Muscle layer of colon (tissue), 2 donors: ENCODE data around the gene ACBD3.
"Not testable (repeated sequence)": the region's sequence is repeated elsewhere in the genome, so short reads cannot be mapped to it uniquely, and the experiment has no call there.

ENCODE experiments used
- H3K27ac ChIP-seq: one replicate; pipeline ENCODE4 v1.7.0; 2013; ENCODE audit warnings: low read depth, mild to moderate bottlenecking, low read length, moderate library complexity
- H3K27me3 ChIP-seq, 2 donors: one replicate each; pipeline ENCODE4 v1.7.0; 2013; ENCODE audit warnings: low read length in 2 of 2, mild to moderate bottlenecking in 2 of 2; ENCODE audit not compliant: insufficient read depth in 2 of 2, control insufficient read depth in 1 of 2
- H3K36me3 ChIP-seq: one replicate; pipeline ENCODE4 v1.7.0; 2013; ENCODE audit warnings: mild to moderate bottlenecking, low read length; ENCODE audit not compliant: insufficient read depth
- H3K4me1 ChIP-seq: one replicate; pipeline ENCODE4 v1.7.0; 2013; ENCODE audit warnings: mild to moderate bottlenecking, low read length; ENCODE audit not compliant: insufficient read depth
- H3K4me3 ChIP-seq, 2 donors: one replicate each; pipeline ENCODE4 v1.7.0; 2013; ENCODE audit warnings: low read length in 2 of 2, low read depth in 1 of 2, mild to moderate bottlenecking in 1 of 2, moderate library complexity in 1 of 2
- H3K9ac ChIP-seq: one replicate; pipeline ENCODE4 v1.7.0; 2013; ENCODE audit warnings: low read length
- H3K9me3 ChIP-seq: one replicate; pipeline ENCODE4 v1.7.0; 2013; ENCODE audit warnings: mild to moderate bottlenecking, low read length
- donor health status: abdominal sarcoma.
- donor health status: Adenocarcinoma of cecum.

ACBD3 gene

DNA sequence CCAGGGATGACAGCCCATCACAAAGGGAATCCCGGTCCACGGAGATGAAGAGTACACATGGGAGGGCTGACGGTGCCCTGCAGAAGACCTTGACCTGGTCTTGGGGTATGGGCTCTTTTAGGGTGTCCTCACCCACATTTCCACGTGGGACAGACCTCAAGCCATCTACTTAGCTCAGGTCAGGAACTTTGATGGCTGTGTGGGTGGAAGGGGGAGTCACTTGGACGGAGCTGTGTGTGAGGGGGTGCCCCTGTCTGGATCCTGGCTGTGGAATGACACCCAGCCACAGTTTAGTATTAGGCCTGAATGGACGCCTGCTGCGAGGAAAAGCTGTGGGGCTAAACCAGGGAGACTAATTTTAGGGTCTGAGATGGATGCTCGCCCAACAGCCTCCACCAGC, 26.0 kb upstream of the ACBD3 start:
- H3K4me3 ChIP-seq: no peak overlapping the region
- no peaks in the 10 kb centered on the region for H3K27me3 ChIP-seq
- H3K27ac ChIP-seq: no peak overlapping the region
- H3K4me1 ChIP-seq: no peaks in the 10 kb centered on the region
- no peaks in the 10 kb centered on the region for H3K9me3 ChIP-seq
- no peak overlapping the region for H3K9ac ChIP-seq
- H3K36me3 ChIP-seq: no peaks in the 10 kb centered on the region

DNA sequence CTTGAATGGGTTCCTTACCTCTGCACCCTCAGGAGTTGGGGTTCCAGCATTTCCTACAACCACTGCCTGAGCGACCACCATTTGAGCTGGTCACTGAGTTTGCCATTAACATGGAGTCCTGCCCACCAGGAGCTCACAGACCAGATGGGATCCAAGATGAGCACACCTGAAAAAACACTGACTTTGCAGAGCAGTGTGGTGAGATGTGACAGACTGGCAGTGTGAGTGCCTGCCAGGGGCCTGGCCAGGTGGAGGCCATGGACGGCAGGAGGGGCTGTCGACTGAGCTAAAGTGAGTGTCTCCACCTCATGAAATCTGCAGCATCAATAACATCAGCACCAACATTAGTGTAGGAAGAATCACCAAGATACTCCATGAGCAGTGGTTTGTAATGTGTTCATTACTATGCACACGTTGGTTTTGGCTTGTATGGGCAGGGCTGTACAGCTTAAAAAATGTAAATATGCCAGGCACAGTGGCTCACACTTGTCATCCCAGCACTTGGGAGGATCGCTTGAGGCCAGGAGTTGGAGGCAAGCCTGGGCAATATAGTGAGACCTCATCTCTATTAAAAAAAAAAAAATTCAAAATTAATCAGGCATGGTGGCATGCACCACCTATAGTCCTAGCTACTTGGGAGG, 24.8 kb upstream of the ACBD3 start:
- no peaks in the 10 kb centered on the region for H3K4me1 ChIP-seq
- H3K36me3 ChIP-seq: no peaks in the 10 kb centered on the region
- H3K27ac ChIP-seq: no peak overlapping the region
- H3K4me3 ChIP-seq: no peak overlapping the region
- H3K9ac ChIP-seq: no peak overlapping the region
- H3K9me3 ChIP-seq: no peaks in the 10 kb centered on the region
- no peaks in the 10 kb centered on the region for H3K27me3 ChIP-seq

DNA sequence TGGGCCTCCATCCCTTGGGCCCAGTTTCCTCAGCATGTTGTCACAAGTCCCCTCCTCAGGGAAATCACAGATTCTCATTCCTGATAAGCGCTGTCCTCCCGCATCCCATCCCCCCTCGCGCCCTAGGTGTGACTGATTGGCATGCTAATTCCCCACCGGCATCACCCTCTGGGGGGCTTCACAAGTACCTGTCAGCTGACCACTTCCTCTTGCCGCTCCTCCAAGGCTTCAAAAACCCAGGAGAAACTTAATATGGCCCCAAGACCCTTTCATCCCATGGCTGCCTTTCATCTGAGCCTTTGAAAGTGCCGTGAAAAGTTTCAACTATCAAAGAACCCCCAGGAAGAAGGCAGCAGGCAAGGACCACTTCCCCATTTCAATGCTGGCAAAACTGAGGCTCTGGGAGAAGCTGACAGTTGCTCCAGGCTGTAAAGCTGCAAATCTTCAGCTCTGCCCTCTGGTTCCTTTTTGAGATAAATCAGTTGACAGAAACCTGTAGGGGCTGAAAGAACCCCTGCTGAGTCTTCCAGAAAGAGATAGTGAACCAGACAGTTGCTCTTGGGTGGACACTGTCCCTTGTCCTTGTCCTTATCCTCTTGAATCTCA, 24.1 kb upstream of the ACBD3 start:
- Histone ChIP-seq H3K9ac (no peak overlapping the region), H3K27me3 (no peaks in the 10 kb centered on the region), H3K27ac (no peak overlapping the region), H3K4me3 (no peak overlapping the region), H3K36me3 (no peaks in the 10 kb centered on the region), H3K4me1 (no peaks in the 10 kb centered on the region), H3K9me3 (no peaks in the 10 kb centered on the region)

DNA sequence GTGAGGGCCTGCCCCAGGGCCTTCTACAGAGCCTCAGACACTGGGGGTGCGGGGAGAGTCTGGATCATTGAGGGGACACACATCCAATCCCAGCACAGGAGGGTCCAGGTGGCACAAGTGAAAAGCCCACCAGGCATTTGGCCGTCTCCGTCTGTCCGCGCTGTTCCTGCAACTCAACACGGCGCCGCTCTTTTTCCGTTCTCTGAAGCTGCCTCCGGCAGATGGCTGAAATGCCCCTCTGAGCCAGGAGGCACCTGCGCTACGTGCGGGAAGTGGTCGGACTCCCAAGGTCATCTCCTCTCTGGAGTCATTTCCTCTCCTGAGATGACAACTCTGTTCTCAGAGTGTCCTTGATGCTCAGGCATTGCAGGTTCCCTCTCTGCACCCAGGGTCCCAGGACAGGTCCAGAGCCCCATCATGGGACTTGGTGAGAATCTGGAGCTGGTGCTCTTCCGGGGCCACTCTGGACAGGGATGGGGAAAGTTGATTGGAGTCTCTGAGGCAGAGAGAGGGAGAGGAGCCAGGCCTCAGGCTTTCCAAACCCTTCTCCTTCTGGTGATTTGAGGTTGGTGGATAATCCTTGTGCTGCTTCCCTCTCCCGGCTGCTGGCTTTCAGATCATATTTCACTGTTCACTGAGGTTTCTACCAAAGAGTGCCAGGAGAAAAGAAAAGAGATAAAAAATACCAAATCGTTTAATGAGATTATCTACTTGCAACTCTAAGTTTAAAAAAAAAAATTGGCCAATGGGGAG, 22.9 kb upstream of the ACBD3 start:
- H3K27ac ChIP-seq: no peak overlapping the region
- no peak overlapping the region for H3K9ac ChIP-seq
- H3K27me3 ChIP-seq: no peaks in the 10 kb centered on the region
- H3K9me3 ChIP-seq: no peaks in the 10 kb centered on the region
- H3K36me3 ChIP-seq: no peaks in the 10 kb centered on the region
- no peaks in the 10 kb centered on the region for H3K4me1 ChIP-seq
- H3K4me3 ChIP-seq: no peak overlapping the region

DNA sequence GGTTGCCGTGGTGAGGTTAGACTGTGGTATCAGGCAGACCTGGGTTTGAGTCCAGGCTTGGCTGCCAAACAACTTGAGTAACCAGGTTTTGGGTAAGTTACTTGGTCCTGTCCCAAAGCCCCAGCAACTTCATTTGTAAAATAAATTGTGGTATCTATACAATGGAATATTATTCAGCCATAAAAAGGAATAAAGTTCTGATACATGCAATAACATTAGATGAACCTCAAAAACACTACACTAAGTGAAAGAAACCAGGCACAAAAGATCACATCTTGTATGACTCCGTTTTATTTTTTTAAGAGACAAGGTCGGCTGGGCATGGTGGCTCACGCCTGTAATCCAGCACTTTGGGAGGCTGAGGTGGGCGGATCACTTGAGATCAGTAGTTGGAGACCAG, 20.5 kb upstream of the ACBD3 start:
- Histone ChIP-seq H3K9ac (no peak overlapping the region), H3K27ac (no peak overlapping the region), H3K36me3 (no peaks in the 10 kb centered on the region), H3K9me3 (no peaks in the 10 kb centered on the region), H3K4me1 (no peaks in the 10 kb centered on the region), H3K4me3 (no peak overlapping the region), H3K27me3 (no peaks in the 10 kb centered on the region)

DNA sequence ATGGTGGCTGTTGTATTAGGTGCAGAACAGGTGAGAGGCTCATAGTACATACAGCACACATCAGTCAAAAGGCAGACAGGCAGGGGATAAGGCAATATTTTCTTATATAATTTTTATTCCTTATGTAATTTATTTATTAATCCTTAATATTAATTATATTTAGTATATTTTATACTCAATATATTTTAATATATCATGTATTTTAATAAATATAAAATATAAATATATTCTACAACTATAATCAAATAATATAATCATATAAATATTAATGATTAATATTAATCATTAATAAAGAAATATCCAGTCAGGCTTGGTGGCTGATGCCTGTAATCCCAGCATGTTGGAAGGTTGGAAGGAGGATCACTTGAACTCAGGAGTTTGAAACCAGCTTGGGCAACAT, 17.7 kb upstream of the ACBD3 start:
- no peaks in the 10 kb centered on the region for H3K4me1 ChIP-seq
- H3K27ac ChIP-seq: no peak overlapping the region
- no peak overlapping the region for H3K4me3 ChIP-seq
- H3K27me3 ChIP-seq: no peaks in the 10 kb centered on the region
- no peaks in the 10 kb centered on the region for H3K36me3 ChIP-seq
- H3K9me3 ChIP-seq: no peaks in the 10 kb centered on the region
- H3K9ac ChIP-seq: no peak overlapping the region

DNA sequence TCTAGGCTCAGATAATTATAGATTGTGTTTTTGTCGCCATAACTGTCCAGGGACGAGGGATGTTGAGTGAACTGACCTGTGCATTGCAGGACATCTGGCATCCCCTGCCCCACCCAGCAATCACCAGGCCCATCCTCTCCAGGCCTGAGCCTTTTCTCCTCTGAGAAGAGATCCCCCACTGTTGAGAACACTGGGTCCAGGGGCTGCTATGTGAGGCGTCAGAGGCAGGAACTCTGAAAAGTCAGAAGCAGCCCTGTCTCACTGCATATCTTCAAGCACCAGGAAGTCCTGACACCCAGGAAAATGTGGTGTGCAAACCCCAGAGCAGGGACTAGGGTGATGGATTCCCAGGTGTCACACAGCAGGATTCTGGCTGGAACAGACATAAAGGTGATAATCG, 17.1 kb upstream of the ACBD3 start:
- H3K4me1 ChIP-seq: no peaks in the 10 kb centered on the region
- no peak overlapping the region for H3K27ac ChIP-seq
- H3K4me3 ChIP-seq: no peak overlapping the region
- H3K9ac ChIP-seq: no peak overlapping the region
- no peaks in the 10 kb centered on the region for H3K9me3 ChIP-seq
- no peaks in the 10 kb centered on the region for H3K36me3 ChIP-seq
- H3K27me3 ChIP-seq: no peaks in the 10 kb centered on the region

DNA sequence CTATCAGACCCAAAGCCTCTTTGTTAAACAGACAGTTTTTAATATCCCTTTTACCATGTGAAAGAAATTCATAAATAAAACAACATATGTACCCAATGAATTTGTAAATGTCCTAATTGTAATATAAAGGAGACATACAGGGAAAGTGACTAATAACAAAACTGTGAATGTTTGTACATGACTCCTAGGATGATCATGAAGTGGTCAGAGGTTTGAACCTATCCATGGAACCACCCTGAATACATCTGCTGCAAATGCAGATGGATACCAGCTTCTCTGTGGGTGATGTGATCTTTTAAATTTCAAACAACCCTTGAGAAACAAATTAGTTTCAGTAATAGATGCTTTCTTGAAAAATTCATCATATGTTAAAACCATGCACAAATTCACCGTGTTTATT, 16.7 kb upstream of the ACBD3 start:
- Histone ChIP-seq H3K4me1 (no peaks in the 10 kb centered on the region), H3K27me3 (no peaks in the 10 kb centered on the region), H3K27ac (no peak overlapping the region), H3K9ac (no peak overlapping the region), H3K9me3 (no peaks in the 10 kb centered on the region), H3K4me3 (no peak overlapping the region), H3K36me3 (no peaks in the 10 kb centered on the region)

DNA sequence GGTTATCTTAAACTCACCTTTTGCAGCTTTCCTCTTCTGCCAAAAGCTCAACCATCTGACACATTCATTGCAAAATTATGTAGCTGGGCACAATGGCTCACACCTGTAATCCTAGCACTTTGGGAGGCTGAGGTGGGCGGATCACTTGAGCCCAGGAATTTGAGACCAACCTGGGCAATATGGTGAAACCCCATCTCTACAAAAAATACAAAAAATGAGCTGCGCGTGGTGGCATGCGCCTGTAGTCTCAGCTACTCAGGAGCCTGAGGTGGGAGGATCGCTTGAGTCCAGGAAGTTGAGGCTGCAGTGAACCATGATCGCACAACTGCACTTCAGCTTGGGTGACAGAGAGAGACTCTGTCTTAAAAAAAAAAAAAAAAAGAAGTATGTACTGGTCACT, 16.1 kb upstream of the ACBD3 start:
- not testable (repeated sequence) for H3K36me3 ChIP-seq, H3K27me3 ChIP-seq, H3K9me3 ChIP-seq, H3K4me1 ChIP-seq, H3K4me3 ChIP-seq, H3K27ac ChIP-seq, H3K9ac ChIP-seq

DNA sequence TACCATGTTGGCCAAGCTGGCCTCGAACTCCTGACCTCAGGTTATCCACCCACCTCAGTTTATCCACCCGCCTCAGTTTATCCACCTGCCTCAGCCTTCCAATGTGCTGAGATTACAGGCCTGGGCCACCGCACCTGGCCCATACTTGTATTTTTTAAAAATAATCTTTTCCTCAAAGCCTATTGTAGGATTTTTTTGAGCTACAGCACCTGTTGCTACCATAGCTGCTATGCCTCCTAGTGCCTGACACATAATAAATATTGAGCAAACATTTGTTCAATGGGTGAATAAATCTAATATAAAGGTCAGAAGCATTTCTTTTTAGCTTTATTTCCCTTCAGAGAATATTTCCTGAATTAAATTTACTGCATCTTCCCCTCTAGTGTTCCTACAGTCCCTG, 15.7 kb upstream of the ACBD3 start:
- Histone ChIP-seq H3K27me3 (no peaks in the 10 kb centered on the region), H3K4me1 (no peaks in the 10 kb centered on the region), H3K4me3 (no peak overlapping the region), H3K36me3 (no peaks in the 10 kb centered on the region), H3K9ac (no peak overlapping the region), H3K27ac (no peak overlapping the region), H3K9me3 (no peaks in the 10 kb centered on the region)

DNA sequence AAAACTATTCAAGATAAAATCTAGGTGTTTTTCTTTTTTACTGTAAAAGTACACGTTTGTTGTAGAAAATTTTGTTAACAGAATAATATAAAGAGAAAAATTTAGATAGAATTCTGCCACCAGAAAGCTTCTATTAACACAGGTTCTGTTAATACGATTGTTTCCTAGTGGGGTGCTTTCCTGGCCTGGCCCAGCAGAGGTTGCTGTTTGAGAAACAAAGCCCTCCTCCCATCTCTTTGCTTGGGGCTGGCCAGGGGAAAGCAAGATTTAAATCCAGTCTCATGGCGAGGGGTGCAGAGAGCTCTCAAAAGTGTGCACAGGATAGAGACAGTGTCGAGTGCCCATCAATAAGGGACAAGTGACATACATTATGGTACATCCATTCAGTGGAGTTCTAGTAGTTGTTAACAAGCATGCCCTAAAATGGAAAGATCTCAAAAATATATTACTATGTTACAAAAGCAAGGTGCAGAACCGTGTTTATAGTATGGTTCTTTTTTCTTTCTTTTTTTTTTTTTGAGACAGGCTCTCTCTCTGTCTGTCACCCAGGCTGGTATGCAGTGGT, 14.6 kb upstream of the ACBD3 start:
- Histone ChIP-seq H3K27me3 (no peaks in the 10 kb centered on the region), H3K4me1 (no peaks in the 10 kb centered on the region), H3K36me3 (no peaks in the 10 kb centered on the region), H3K27ac (no peak overlapping the region), H3K9me3 (no peaks in the 10 kb centered on the region), H3K9ac (no peak overlapping the region), H3K4me3 (no peak overlapping the region)
